HPDE6-E6E7 (cell line): ENCODE results near the gene RAD9A.

Source experiments
- DNase-seq: peaks from one replicate; pipeline ENCODE4 v3.0.0; 2011; ENCODE audit warnings: missing footprints; ENCODE audit errors: extremely low spot score

Gene RAD9A

GRCh38 chr11:67391304-67392182 lies at the start of gene RAD9A:
TSS of gene RAD9A (plus strand) at chr11:67391986. CDS start at chr11:67392045, 59 bp downstream.
- DNase-seq = peak; percentile 98

- no peak for DNase-seq
Observed at GRCh38 chr11:67344264-67344663, 47.5 kb upstream of the RAD9A start.

- DNase-seq = no peak
Observed at GRCh38 chr11:67345247-67345919, 46.4 kb upstream of the RAD9A start.

GRCh38 chr11:67345920-67346819 lies 45.6 kb upstream of the RAD9A start:
- peak; percentile 83 for DNase-seq

GRCh38 chr11:67347964-67348749 lies 43.6 kb upstream of the RAD9A start:
- DNase-seq = no peak

GRCh38 chr11:67349036-67349435 lies 42.8 kb upstream of the RAD9A start:
- DNase-seq = no peak

- no peak for DNase-seq
Observed at GRCh38 chr11:67349457-67349856, 42.3 kb upstream of the RAD9A start.

DNA sequence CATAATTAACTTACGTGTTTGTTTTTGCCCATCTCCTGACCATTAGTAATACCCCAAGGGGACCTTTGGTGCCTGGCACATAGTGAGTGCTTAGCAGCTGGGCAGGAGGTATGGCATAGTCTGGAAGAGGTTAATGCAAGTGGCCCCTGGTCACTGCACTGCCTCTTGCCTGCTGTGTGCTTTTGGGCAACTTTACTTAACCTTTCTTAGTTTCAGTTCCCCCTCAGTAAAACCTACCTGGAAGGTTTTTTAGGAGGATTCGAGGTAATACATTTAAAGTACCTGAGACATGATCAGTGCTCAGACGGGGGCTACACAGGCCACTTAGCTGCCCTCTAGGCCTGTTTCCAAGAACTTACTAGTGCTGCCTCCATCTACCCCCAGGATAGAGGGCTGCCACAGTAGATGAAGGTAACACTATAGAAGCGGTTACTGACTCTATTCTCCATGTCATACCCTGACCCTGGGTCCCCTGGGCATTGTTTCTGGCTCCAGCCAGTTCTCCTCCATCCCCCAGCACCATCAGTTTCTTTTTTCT lies 41.8 kb upstream of the RAD9A start:
- DNase-seq = no peak

DNA sequence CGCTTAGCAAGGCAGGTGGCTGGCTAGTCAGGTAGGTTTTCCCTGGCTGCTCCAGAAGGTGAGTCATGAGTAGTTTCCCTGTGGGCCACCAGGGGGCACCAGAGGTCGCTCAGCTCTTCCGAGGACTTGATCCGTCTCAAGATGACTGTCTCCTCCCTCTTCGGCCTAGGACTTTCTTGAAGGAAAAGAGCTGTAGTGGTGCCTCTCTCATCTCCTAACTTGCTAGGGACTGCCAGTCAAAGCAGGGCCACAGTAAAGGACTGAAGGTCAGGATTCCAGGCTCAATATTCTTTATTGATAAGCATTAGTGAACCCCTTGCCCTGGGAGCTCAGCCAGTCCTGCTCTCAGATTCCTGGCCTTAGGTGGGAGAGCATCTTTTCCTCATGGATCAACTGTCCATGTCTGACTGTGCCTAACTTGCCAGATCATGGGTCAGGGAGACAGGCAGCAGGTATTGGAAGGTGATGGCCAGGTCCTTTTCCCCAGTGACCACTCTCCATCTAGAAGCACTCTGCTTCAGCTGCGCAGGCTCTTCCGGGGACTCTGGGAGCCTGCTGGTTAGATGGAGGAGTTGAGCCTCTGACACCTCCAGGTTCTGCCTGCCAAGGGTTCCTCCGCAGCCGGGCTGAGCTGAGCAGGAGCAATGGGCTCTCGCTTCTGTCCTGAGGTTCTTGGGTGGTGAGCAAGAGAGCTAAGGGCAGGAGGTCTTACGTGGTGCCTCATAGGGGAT lies 40.3 kb upstream of the RAD9A start:
- peak; percentile 87 for DNase-seq

DNA sequence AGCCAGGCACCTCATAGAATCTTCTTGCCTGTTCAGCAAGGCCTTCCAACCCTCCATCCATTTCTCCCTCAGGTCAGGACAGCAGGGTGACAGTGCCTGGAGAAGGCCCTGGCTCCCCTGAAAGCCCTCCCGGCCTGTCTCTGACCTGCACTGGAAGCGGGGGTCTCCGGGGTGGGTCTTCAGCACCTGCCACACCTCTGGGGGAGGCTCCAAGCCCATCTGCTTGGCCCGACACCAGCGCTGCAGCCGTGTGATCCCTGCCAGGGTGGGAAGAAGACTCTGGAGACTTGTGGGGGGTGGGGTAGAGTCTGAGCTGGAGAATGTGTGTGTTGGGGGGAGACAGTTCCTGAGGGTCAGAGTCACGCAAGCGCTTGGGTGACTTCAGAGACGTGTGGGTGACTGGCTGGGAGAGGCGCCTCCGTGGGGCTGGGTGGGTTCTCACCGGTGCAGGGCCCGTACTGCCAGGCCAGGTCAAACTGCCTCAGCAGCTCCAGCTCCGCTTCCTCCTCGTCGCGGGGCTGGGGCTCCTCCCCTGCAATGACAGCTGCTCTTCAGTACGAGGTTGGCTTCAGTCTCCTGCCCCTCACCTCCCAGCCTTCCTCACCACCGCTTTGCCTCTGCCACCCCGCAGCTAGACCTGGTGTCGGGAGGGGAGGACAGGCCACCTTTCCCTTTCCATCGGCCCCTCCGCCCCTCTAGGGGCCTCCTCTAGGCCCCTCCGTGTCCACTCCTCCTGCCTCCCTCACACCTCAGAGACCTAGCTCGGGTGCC lies 39.1 kb upstream of the RAD9A start:
- no peak for DNase-seq

- peak; percentile 89 for DNase-seq
Observed at GRCh38 chr11:67353317-67354074, 38.3 kb upstream of the RAD9A start, which contains the start of gene POLD4. TSS of gene POLD4 (minus strand) at chr11:67353546. CDS start at chr11:67353399, 147 bp downstream.

- DNase-seq = peak; percentile 91
Observed at GRCh38 chr11:67354075-67355022, 37.4 kb upstream of the RAD9A start.

DNA sequence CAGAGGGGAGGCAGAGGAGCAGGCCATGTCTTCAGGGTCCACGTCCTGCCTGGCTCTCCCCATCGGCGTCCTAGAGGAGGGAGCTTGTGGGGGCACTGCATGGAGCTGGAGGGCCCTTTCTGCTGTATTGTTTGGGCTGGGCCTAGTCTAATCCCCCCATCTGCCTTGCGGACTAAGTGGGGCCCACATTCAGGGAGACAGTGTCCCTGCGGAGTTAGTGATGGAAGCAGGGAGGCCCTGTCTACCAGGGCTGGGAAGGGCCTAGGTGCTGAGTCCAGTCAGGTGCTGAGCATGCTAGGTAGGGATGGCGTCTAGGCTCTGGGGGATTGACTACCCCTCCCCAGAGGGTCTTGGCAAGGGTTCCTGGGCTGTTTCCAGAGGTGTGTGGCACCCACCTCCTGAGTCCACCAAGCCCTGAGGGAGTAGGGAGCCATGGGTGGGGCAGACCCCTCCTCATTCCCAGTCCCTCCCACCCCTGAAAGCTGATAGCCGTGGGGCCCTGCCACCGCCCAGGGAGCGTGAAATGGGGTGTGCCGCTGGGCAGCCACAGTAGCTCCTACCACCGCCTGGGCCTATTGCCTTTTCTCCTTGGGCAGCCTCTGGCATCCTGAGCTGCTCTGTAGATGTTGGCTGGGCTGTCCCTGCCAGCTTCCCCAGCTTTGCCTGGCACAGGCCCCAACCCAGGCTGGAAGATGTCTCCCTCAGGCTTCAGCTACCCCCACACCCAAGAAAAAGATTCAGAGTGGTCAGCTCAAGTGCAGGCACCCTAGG lies 36.6 kb upstream of the RAD9A start:
- no peak for DNase-seq

- no peak for DNase-seq
Observed at GRCh38 chr11:67355794-67356386, 35.9 kb upstream of the RAD9A start.

- no peak for DNase-seq
Observed at GRCh38 chr11:67356387-67356863, 35.4 kb upstream of the RAD9A start.
